ENCODE measurements around the gene ADAM8.
"Not testable (repeated sequence)": the region's sequence is repeated elsewhere in the genome, so short reads cannot be mapped to it uniquely, and the experiment has no call there.

Gene ADAM8

GRCh38 chr10:133224076-133224475 is 52.6 kb downstream of the ADAM8 start:
- Histone ChIP-seq H3K4me1 (ENCODE audit: control insufficient read depth in 2 of 2, insufficient read depth in 2 of 2, low read length in 2 of 2) (no peaks in the 10 kb centered on the region), H3K36me3 (ENCODE audit: control insufficient read depth in 2 of 2, insufficient read depth in 2 of 2, low read length in 2 of 2) (no peaks in the 10 kb centered on the region), H3K27me3 (ENCODE audit: control insufficient read depth in 2 of 2, insufficient read depth in 2 of 2, low read length in 2 of 2) (peaks cover under 1 to 13% of the 10 kb centered on the region in 2 donors), H3K4me3 (ENCODE audit: low read length in 2 of 2) (no peak overlapping the region), H3K9ac (ENCODE audit: low read depth in 1 of 2, low read length in 2 of 2) (no peak overlapping the region), H3K27ac (ENCODE audit: low read depth in 2 of 2, low read length in 2 of 2) (no peak overlapping the region), H3K9me3 (ENCODE audit: control insufficient read depth in 2 of 2, low read length in 2 of 2) (no peaks in the 10 kb centered on the region)

DNA sequence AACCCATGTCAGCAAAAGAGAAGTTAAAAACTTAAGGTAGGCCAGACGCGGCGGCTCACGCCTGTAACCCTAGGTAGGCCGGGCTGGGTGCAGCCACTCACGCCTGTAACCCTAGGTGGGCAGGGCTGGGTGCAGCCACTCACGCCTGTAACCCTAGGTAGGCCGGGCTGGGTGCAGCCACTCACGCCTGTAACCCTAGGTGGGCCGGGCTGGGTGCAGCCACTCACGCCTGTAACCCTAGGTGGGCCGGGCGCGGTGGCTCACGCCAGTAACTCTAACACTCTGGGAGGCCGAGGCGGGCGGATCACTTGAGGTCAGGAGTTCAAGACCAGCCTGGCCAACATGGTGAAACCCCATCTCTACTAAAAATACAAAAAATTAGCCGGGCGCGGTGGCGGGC is 54.9 kb downstream of the ADAM8 start:
- H3K27ac ChIP-seq (ENCODE audit: low read depth in 2 of 2, low read length in 2 of 2); H3K4me1 ChIP-seq (ENCODE audit: control insufficient read depth in 2 of 2, insufficient read depth in 2 of 2, low read length in 2 of 2); H3K36me3 ChIP-seq (ENCODE audit: control insufficient read depth in 2 of 2, insufficient read depth in 2 of 2, low read length in 2 of 2); H3K9ac ChIP-seq (ENCODE audit: low read depth in 1 of 2, low read length in 2 of 2); H3K27me3 ChIP-seq (ENCODE audit: control insufficient read depth in 2 of 2, insufficient read depth in 2 of 2, low read length in 2 of 2); H3K9me3 ChIP-seq (ENCODE audit: control insufficient read depth in 2 of 2, low read length in 2 of 2); H3K4me3 ChIP-seq (ENCODE audit: low read length in 2 of 2): not testable (repeated sequence)

- Histone ChIP-seq H3K4me1 (ENCODE audit: control insufficient read depth in 2 of 2, insufficient read depth in 2 of 2, low read length in 2 of 2) (no peaks in the 10 kb centered on the region), H3K27me3 (ENCODE audit: control insufficient read depth in 2 of 2, insufficient read depth in 2 of 2, low read length in 2 of 2) (no peaks in the 10 kb centered on the region), H3K27ac (ENCODE audit: low read depth in 2 of 2, low read length in 2 of 2) (no peak overlapping the region), H3K9me3 (ENCODE audit: control insufficient read depth in 2 of 2, low read length in 2 of 2) (no peaks in the 10 kb centered on the region), H3K9ac (ENCODE audit: low read depth in 1 of 2, low read length in 2 of 2) (no peak overlapping the region), H3K36me3 (ENCODE audit: control insufficient read depth in 2 of 2, insufficient read depth in 2 of 2, low read length in 2 of 2) (no peaks in the 10 kb centered on the region), H3K4me3 (ENCODE audit: low read length in 2 of 2) (no peak overlapping the region)
These were observed 55.3 kb downstream of the ADAM8 start for GRCh38 chr10:133221331-133221730.

GRCh38 chr10:133219782-133220181 is 56.9 kb downstream of the ADAM8 start:
- Histone ChIP-seq H3K27me3 (ENCODE audit: control insufficient read depth in 2 of 2, insufficient read depth in 2 of 2, low read length in 2 of 2) (no peaks in the 10 kb centered on the region), H3K4me1 (ENCODE audit: control insufficient read depth in 2 of 2, insufficient read depth in 2 of 2, low read length in 2 of 2) (no peaks in the 10 kb centered on the region), H3K27ac (ENCODE audit: low read depth in 2 of 2, low read length in 2 of 2) (no peak overlapping the region), H3K9ac (ENCODE audit: low read depth in 1 of 2, low read length in 2 of 2) (no peak overlapping the region), H3K9me3 (ENCODE audit: control insufficient read depth in 2 of 2, low read length in 2 of 2) (no peaks in the 10 kb centered on the region), H3K36me3 (ENCODE audit: control insufficient read depth in 2 of 2, insufficient read depth in 2 of 2, low read length in 2 of 2) (no peaks in the 10 kb centered on the region), H3K4me3 (ENCODE audit: low read length in 2 of 2) (no peak overlapping the region)

DNA sequence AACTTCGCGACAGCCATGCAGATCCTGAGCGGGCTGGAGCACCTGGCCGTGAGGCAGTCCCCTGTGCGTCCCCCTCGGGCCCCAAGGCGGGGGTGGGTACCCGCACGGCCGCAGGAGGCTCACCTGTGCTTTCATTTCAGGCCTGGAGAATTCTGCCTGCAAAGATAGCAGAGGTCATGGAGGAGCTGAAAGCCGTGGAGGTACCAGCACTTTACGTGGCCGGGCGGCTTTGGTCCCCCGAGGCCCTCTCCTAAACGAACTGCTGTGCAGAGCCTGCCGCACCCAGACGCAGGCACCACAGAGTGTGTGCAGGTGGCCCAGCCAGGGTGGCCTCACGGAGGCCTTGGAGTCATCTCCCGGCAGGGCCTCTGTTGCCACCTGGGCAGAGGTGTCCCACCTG is 57.8 kb downstream of the ADAM8 start:
- no peak overlapping the region for H3K9ac ChIP-seq (ENCODE audit: low read depth in 1 of 2, low read length in 2 of 2)
- no peak overlapping the region for H3K27ac ChIP-seq (ENCODE audit: low read depth in 2 of 2, low read length in 2 of 2)
- no peaks in the 10 kb centered on the region for H3K36me3 ChIP-seq (ENCODE audit: control insufficient read depth in 2 of 2, insufficient read depth in 2 of 2, low read length in 2 of 2)
- H3K9me3 ChIP-seq (ENCODE audit: control insufficient read depth in 2 of 2, low read length in 2 of 2), result no peaks in the 10 kb centered on the region
- no peak overlapping the region for H3K4me3 ChIP-seq (ENCODE audit: low read length in 2 of 2)
- no peaks in the 10 kb centered on the region for H3K27me3 ChIP-seq (ENCODE audit: control insufficient read depth in 2 of 2, insufficient read depth in 2 of 2, low read length in 2 of 2)
- H3K4me1 ChIP-seq (ENCODE audit: control insufficient read depth in 2 of 2, insufficient read depth in 2 of 2, low read length in 2 of 2), result no peaks in the 10 kb centered on the region

GRCh38 chr10:133217800-133218589 is 58.7 kb downstream of the ADAM8 start:
- no peaks in the 10 kb centered on the region for H3K27me3 ChIP-seq (ENCODE audit: control insufficient read depth in 2 of 2, insufficient read depth in 2 of 2, low read length in 2 of 2)
- H3K27ac ChIP-seq (ENCODE audit: low read depth in 2 of 2, low read length in 2 of 2), result no peak overlapping the region
- no peaks in the 10 kb centered on the region for H3K36me3 ChIP-seq (ENCODE audit: control insufficient read depth in 2 of 2, insufficient read depth in 2 of 2, low read length in 2 of 2)
- H3K9me3 ChIP-seq (ENCODE audit: control insufficient read depth in 2 of 2, low read length in 2 of 2), result no peaks in the 10 kb centered on the region
- no peak overlapping the region for H3K4me3 ChIP-seq (ENCODE audit: low read length in 2 of 2)
- no peak overlapping the region for H3K9ac ChIP-seq (ENCODE audit: low read depth in 1 of 2, low read length in 2 of 2)
- H3K4me1 ChIP-seq (ENCODE audit: control insufficient read depth in 2 of 2, insufficient read depth in 2 of 2, low read length in 2 of 2), result no peaks in the 10 kb centered on the region

DNA sequence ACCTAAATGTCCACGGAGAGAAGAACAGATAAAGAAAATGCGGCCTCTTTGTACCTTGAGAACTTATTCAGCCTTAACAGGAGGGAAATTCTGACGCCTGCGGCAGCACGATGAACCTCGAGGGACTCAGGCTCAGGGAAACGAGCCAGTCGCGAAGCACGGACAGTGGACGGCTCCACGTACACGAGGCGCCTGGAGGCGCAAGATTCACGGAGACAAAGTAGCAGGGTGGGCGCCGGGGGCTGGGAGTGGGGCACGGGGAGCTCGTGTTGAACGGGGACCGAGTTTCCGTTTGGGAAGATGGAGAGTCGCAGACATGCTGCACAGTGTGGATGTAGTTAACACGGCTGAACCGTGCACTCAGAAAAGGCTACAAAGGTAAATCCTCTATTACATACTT is 59.9 kb downstream of the ADAM8 start:
- Histone ChIP-seq H3K4me3 (ENCODE audit: low read length in 2 of 2) (no peak overlapping the region), H3K9me3 (ENCODE audit: control insufficient read depth in 2 of 2, low read length in 2 of 2) (no peaks in the 10 kb centered on the region), H3K27ac (ENCODE audit: low read depth in 2 of 2, low read length in 2 of 2) (no peak overlapping the region), H3K4me1 (ENCODE audit: control insufficient read depth in 2 of 2, insufficient read depth in 2 of 2, low read length in 2 of 2) (no peaks in the 10 kb centered on the region), H3K36me3 (ENCODE audit: control insufficient read depth in 2 of 2, insufficient read depth in 2 of 2, low read length in 2 of 2) (no peaks in the 10 kb centered on the region), H3K27me3 (ENCODE audit: control insufficient read depth in 2 of 2, insufficient read depth in 2 of 2, low read length in 2 of 2) (no peaks in the 10 kb centered on the region), H3K9ac (ENCODE audit: low read depth in 1 of 2, low read length in 2 of 2) (no peak overlapping the region)

GRCh38 chr10:133215586-133215985 is 61.1 kb downstream of the ADAM8 start:
- Histone ChIP-seq H3K36me3 (ENCODE audit: control insufficient read depth in 2 of 2, insufficient read depth in 2 of 2, low read length in 2 of 2) (no peaks in the 10 kb centered on the region), H3K27ac (ENCODE audit: low read depth in 2 of 2, low read length in 2 of 2) (no peak overlapping the region), H3K4me1 (ENCODE audit: control insufficient read depth in 2 of 2, insufficient read depth in 2 of 2, low read length in 2 of 2) (no peaks in the 10 kb centered on the region), H3K9ac (ENCODE audit: low read depth in 1 of 2, low read length in 2 of 2) (no peak overlapping the region), H3K27me3 (ENCODE audit: control insufficient read depth in 2 of 2, insufficient read depth in 2 of 2, low read length in 2 of 2) (no peaks in the 10 kb centered on the region), H3K9me3 (ENCODE audit: control insufficient read depth in 2 of 2, low read length in 2 of 2) (no peaks in the 10 kb centered on the region), H3K4me3 (ENCODE audit: low read length in 2 of 2) (no peak overlapping the region)

DNA sequence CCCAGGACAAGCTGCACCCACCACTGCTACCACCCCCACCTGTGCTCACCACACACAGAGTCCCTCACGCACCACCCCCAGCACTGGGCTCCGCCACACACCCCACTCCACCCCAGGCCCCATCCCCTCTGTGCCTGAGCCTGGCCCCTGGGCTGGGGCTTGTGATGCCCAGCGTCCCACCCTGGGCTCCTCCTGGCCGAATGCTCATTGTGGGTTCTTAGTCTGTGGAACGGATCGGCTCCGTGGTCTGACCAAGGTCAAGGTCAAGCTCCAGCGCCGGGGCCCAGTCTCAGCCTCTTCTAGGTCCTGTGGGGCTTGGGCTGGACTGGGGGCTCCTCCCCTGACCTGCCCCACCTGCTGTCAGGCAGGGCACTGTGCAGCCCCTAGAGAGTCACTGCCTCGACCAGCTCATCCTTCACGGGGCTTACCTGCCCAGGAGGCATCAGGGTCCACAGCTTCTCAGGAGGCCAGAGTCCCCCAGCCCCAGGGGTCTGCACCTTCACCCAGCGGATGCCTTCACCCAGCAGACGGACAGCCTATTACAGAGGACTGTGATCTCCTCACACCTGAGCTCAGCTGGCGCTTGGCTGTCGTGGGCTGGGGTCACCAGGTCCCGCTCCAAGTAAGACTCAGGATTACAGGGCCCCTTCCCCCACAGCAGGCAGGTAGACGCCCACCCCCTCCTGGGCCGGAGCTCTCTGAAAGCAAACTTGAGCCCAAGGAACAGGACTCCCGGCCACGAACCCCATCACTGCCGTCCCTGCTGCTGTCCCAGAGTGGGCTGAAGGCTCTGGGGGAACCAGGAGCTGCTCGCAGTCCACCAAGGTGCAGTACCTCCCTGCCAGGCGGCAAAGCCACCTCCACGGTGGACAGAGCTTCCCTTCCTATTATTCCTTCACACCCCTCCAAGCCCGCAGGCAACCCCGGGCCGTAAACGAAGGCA is 61.9 kb downstream of the ADAM8 start:
- Histone ChIP-seq H3K9me3 (ENCODE audit: control insufficient read depth in 2 of 2, low read length in 2 of 2) (no peaks in the 10 kb centered on the region), H3K4me1 (ENCODE audit: control insufficient read depth in 2 of 2, insufficient read depth in 2 of 2, low read length in 2 of 2) (no peaks in the 10 kb centered on the region), H3K4me3 (ENCODE audit: low read length in 2 of 2) (no peak overlapping the region), H3K27ac (ENCODE audit: low read depth in 2 of 2, low read length in 2 of 2) (no peak overlapping the region), H3K36me3 (ENCODE audit: control insufficient read depth in 2 of 2, insufficient read depth in 2 of 2, low read length in 2 of 2) (no peaks in the 10 kb centered on the region), H3K9ac (ENCODE audit: low read depth in 1 of 2, low read length in 2 of 2) (no peak overlapping the region), H3K27me3 (ENCODE audit: control insufficient read depth in 2 of 2, insufficient read depth in 2 of 2, low read length in 2 of 2) (no peaks in the 10 kb centered on the region)
